Measurements from ENCODE around the gene LSM3.

LSM3 gene

GRCh38 chr3:14158370-14158769, 20.2 kb upstream of the LSM3 start:
- H3K27me3 Mint-ChIP-seq (ENCODE audit: low read depth): no peaks in the 10 kb centered on the region
- no peak overlapping the region for H3K4me3 Mint-ChIP-seq
- peaks cover 81% of the 10 kb centered on the region for H3K36me3 Mint-ChIP-seq (ENCODE audit: low read depth)
- peaks cover 24% of the 10 kb centered on the region for H3K9me3 Mint-ChIP-seq
- H3K4me1 Mint-ChIP-seq (ENCODE audit: low read depth): peaks cover 3% of the 10 kb centered on the region
- H3K27ac Mint-ChIP-seq: no peak overlapping the region

- no peak overlapping the region for H3K4me3 Mint-ChIP-seq
- no peaks in the 10 kb centered on the region for H3K27me3 Mint-ChIP-seq (ENCODE audit: low read depth)
- H3K27ac Mint-ChIP-seq: no peak overlapping the region
- peaks cover 82% of the 10 kb centered on the region for H3K36me3 Mint-ChIP-seq (ENCODE audit: low read depth)
- peaks cover 3% of the 10 kb centered on the region for H3K4me1 Mint-ChIP-seq (ENCODE audit: low read depth)
- peaks cover 24% of the 10 kb centered on the region for H3K9me3 Mint-ChIP-seq
Measured at GRCh38 chr3:14159426-14159825, 19.2 kb upstream of the LSM3 start.

GRCh38 chr3:14161282-14161681, 17.3 kb upstream of the LSM3 start:
- Mint-ChIP-seq H3K4me3 (no peak overlapping the region), H3K27ac (no peak overlapping the region), H3K27me3 (ENCODE audit: low read depth) (no peaks in the 10 kb centered on the region), H3K9me3 (peaks cover 24% of the 10 kb centered on the region), H3K36me3 (ENCODE audit: low read depth) (peaks cover 83% of the 10 kb centered on the region), H3K4me1 (ENCODE audit: low read depth) (peaks cover 2% of the 10 kb centered on the region)

GRCh38 chr3:14162178-14162577, 16.4 kb upstream of the LSM3 start:
- H3K27me3 Mint-ChIP-seq (ENCODE audit: low read depth): no peaks in the 10 kb centered on the region
- peaks cover 2% of the 10 kb centered on the region for H3K4me1 Mint-ChIP-seq (ENCODE audit: low read depth)
- no peak overlapping the region for H3K4me3 Mint-ChIP-seq
- H3K9me3 Mint-ChIP-seq: peaks cover 24% of the 10 kb centered on the region
- H3K27ac Mint-ChIP-seq: no peak overlapping the region
- peaks cover 83% of the 10 kb centered on the region for H3K36me3 Mint-ChIP-seq (ENCODE audit: low read depth)

GRCh38 chr3:14166877-14167603, 11.6 kb upstream of the LSM3 start:
- Mint-ChIP-seq H3K36me3 (ENCODE audit: low read depth) (peaks cover 81% of the 10 kb centered on the region), H3K27me3 (ENCODE audit: low read depth) (no peaks in the 10 kb centered on the region), H3K9me3 (peaks cover 6% of the 10 kb centered on the region), H3K4me1 (ENCODE audit: low read depth) (peaks cover 15% of the 10 kb centered on the region), H3K27ac (no peak overlapping the region), H3K4me3 (no peak overlapping the region)

GRCh38 chr3:14169435-14169834, 9.2 kb upstream of the LSM3 start:
- Mint-ChIP-seq H3K27me3 (ENCODE audit: low read depth) (no peaks in the 10 kb centered on the region), H3K9me3 (no peaks in the 10 kb centered on the region), H3K36me3 (ENCODE audit: low read depth) (peaks cover 67% of the 10 kb centered on the region), H3K27ac (no peak overlapping the region), H3K4me3 (no peak overlapping the region), H3K4me1 (ENCODE audit: low read depth) (peaks cover 27% of the 10 kb centered on the region)

- no peak overlapping the region for H3K27ac Mint-ChIP-seq
- H3K36me3 Mint-ChIP-seq (ENCODE audit: low read depth): peaks cover 63% of the 10 kb centered on the region
- no peaks in the 10 kb centered on the region for H3K27me3 Mint-ChIP-seq (ENCODE audit: low read depth)
- no peak overlapping the region for H3K4me3 Mint-ChIP-seq
- H3K4me1 Mint-ChIP-seq (ENCODE audit: low read depth): peaks cover 29% of the 10 kb centered on the region
- H3K9me3 Mint-ChIP-seq: no peaks in the 10 kb centered on the region
Measured at GRCh38 chr3:14169871-14170270, 8.7 kb upstream of the LSM3 start.

GRCh38 chr3:14170531-14171159, 8.0 kb upstream of the LSM3 start:
- Mint-ChIP-seq H3K9me3 (no peaks in the 10 kb centered on the region), H3K36me3 (ENCODE audit: low read depth) (peaks cover 62% of the 10 kb centered on the region), H3K27me3 (ENCODE audit: low read depth) (no peaks in the 10 kb centered on the region), H3K4me3 (no peak overlapping the region), H3K27ac (no peak overlapping the region), H3K4me1 (ENCODE audit: low read depth) (peaks cover 37% of the 10 kb centered on the region)

GRCh38 chr3:14172496-14172895, 6.1 kb upstream of the LSM3 start:
- peaks cover 51% of the 10 kb centered on the region for H3K4me1 Mint-ChIP-seq (ENCODE audit: low read depth)
- no peaks in the 10 kb centered on the region for H3K27me3 Mint-ChIP-seq (ENCODE audit: low read depth)
- no peak overlapping the region for H3K27ac Mint-ChIP-seq
- H3K4me3 Mint-ChIP-seq: no peak overlapping the region
- no peaks in the 10 kb centered on the region for H3K9me3 Mint-ChIP-seq
- H3K36me3 Mint-ChIP-seq (ENCODE audit: low read depth): peaks cover 53% of the 10 kb centered on the region

- no peak overlapping the region for H3K27ac Mint-ChIP-seq
- no peak overlapping the region for H3K4me3 Mint-ChIP-seq
- H3K27me3 Mint-ChIP-seq (ENCODE audit: low read depth): no peaks in the 10 kb centered on the region
- no peaks in the 10 kb centered on the region for H3K9me3 Mint-ChIP-seq
- H3K4me1 Mint-ChIP-seq (ENCODE audit: low read depth): peaks cover 61% of the 10 kb centered on the region
- H3K36me3 Mint-ChIP-seq (ENCODE audit: low read depth): peaks cover 43% of the 10 kb centered on the region
Measured at GRCh38 chr3:14174483-14174882, 4.1 kb upstream of the LSM3 start.

- H3K4me1 Mint-ChIP-seq (ENCODE audit: low read depth): peaks cover 60% of the 10 kb centered on the region
- H3K27me3 Mint-ChIP-seq (ENCODE audit: low read depth): no peaks in the 10 kb centered on the region
- H3K9me3 Mint-ChIP-seq: no peaks in the 10 kb centered on the region
- H3K27ac Mint-ChIP-seq: peak overlapping the region; percentile 63
- H3K36me3 Mint-ChIP-seq (ENCODE audit: low read depth): peaks cover 34% of the 10 kb centered on the region
- H3K4me3 Mint-ChIP-seq: peak overlapping the region; percentile 56
Measured at GRCh38 chr3:14175383-14176037, 3.1 kb upstream of the LSM3 start.

- H3K9me3 Mint-ChIP-seq: no peaks in the 10 kb centered on the region
- no peaks in the 10 kb centered on the region for H3K27me3 Mint-ChIP-seq (ENCODE audit: low read depth)
- peaks cover 28% of the 10 kb centered on the region for H3K36me3 Mint-ChIP-seq (ENCODE audit: low read depth)
- H3K4me3 Mint-ChIP-seq: peak overlapping the region; percentile 96
- H3K27ac Mint-ChIP-seq: peak overlapping the region; percentile 99
- peaks cover 58% of the 10 kb centered on the region for H3K4me1 Mint-ChIP-seq (ENCODE audit: low read depth)
Measured at GRCh38 chr3:14177580-14178246, 904 bp upstream of the LSM3 start.

GRCh38 chr3:14179114-14179465, 473 bp downstream of the LSM3 start:
- Mint-ChIP-seq H3K27ac (peak overlapping the region; percentile 99), H3K9me3 (no peaks in the 10 kb centered on the region), H3K36me3 (ENCODE audit: low read depth) (peaks cover 32% of the 10 kb centered on the region), H3K4me3 (peak overlapping the region; percentile 96), H3K27me3 (ENCODE audit: low read depth) (no peaks in the 10 kb centered on the region), H3K4me1 (ENCODE audit: low read depth) (peaks cover 59% of the 10 kb centered on the region)

GRCh38 chr3:14179795-14180194, 1.2 kb downstream of the LSM3 start:
- Mint-ChIP-seq H3K4me3 (peak overlapping the region; percentile 96), H3K27me3 (ENCODE audit: low read depth) (no peaks in the 10 kb centered on the region), H3K36me3 (ENCODE audit: low read depth) (peaks cover 33% of the 10 kb centered on the region), H3K9me3 (no peaks in the 10 kb centered on the region), H3K27ac (peak overlapping the region; percentile 99), H3K4me1 (ENCODE audit: low read depth) (peaks cover 55% of the 10 kb centered on the region)

All from T-helper 1 cell treated with Interleukin-12 subunit alpha and Interleukin-12 subunit beta and Interleukin-4 antibody, amounts not matched to agents 30 μg/mL and 1 μg/mL, for 36 hours (primary cell).